Measurements from ENCODE around the gene SPIRE1.

SPIRE1 gene

GRCh38 chr18:12479982-12480381 lies 177.9 kb downstream of the SPIRE1 start:
- no peak for DNase-seq

GRCh38 chr18:12479536-12479935 lies 178.4 kb downstream of the SPIRE1 start:
- DNase-seq: no peak

GRCh38 chr18:12478269-12479047 lies 179.4 kb downstream of the SPIRE1 start:
- DNase-seq: no peak

GRCh38 chr18:12477606-12478005 lies 180.3 kb downstream of the SPIRE1 start:
- DNase-seq: no peak

- DNase-seq: no peak
Observed at GRCh38 chr18:12476955-12477354, 181.0 kb downstream of the SPIRE1 start.

- no peak for DNase-seq
Observed at GRCh38 chr18:12474876-12475275, 183.0 kb downstream of the SPIRE1 start.

GRCh38 chr18:12474146-12474545 lies 183.8 kb downstream of the SPIRE1 start:
- no peak for DNase-seq

GRCh38 chr18:12470382-12471075 lies 187.4 kb downstream of the SPIRE1 start:
- DNase-seq: no peak

GRCh38 chr18:12468445-12468844 lies 189.5 kb downstream of the SPIRE1 start:
- no peak for DNase-seq

GRCh38 chr18:12464731-12465130 lies 193.2 kb downstream of the SPIRE1 start:
- no peak for DNase-seq

- DNase-seq: no peak
Observed at GRCh38 chr18:12463191-12463590, 194.7 kb downstream of the SPIRE1 start.

GRCh38 chr18:12462242-12462641 lies 195.7 kb downstream of the SPIRE1 start:
- DNase-seq: no peak

- DNase-seq: no peak
Observed at GRCh38 chr18:12461326-12461725, 196.6 kb downstream of the SPIRE1 start.

GRCh38 chr18:12460874-12461273 lies 197.0 kb downstream of the SPIRE1 start:
- no peak for DNase-seq

GRCh38 chr18:12458771-12459170 lies 199.1 kb downstream of the SPIRE1 start:
- DNase-seq: no peak

- no peak for DNase-seq
Observed at GRCh38 chr18:12456441-12456840, 201.5 kb downstream of the SPIRE1 start.

- DNase-seq: no peak
Observed at GRCh38 chr18:12455496-12455895, 202.4 kb downstream of the SPIRE1 start.

GRCh38 chr18:12452784-12453183 lies 205.1 kb downstream of the SPIRE1 start:
- DNase-seq: no peak

GRCh38 chr18:12451428-12451827 lies 206.5 kb downstream of the SPIRE1 start:
- no peak for DNase-seq

- DNase-seq: no peak
Observed at GRCh38 chr18:12449051-12449785, 208.7 kb downstream of the SPIRE1 start.

GRCh38 chr18:12445554-12445953 lies 212.4 kb downstream of the SPIRE1 start:
- DNase-seq: no peak

- DNase-seq: no peak
Observed at GRCh38 chr18:12443551-12443950, 214.4 kb downstream of the SPIRE1 start.

- no peak for DNase-seq
Observed at GRCh38 chr18:12442946-12443345, 215.0 kb downstream of the SPIRE1 start.

Measured in 8988T (cell line).